WERI-Rb-1 (cell line): ENCODE results near the gene IQSEC3.

Source experiments
- DNase-seq: peaks from one replicate; pipeline ENCODE4 v3.0.0-alpha.2; 2020
- H3K27ac ChIP-seq: fragments of 250-450 bp; sonication (Bioruptor Pico); 2 replicates; pipeline ENCODE4 v1.5.1; 2020; ENCODE audit warnings: mild to moderate bottlenecking, moderate library complexity
- H3K27me3 ChIP-seq: fragments of 250-450 bp; sonication (Bioruptor Pico); 2 replicates; pipeline ENCODE4 v1.5.1; 2021; ENCODE audit warnings: mild to moderate bottlenecking, low read depth, moderate library complexity; ENCODE audit not compliant: insufficient read depth, severe bottlenecking
- H3K36me3 ChIP-seq: fragments of 250-450 bp; sonication (Bioruptor Pico); 2 replicates; pipeline ENCODE4 v1.5.1; 2020; ENCODE audit warnings: mild to moderate bottlenecking, moderate library complexity
- H3K4me3 ChIP-seq: 2 replicates; pipeline ENCODE4 v1.5.1; 2011; ENCODE audit warnings: low read depth, mild to moderate bottlenecking, control low read depth, low read length
- H3K9me3 ChIP-seq: fragments of 250-450 bp; sonication (Bioruptor Pico); 2 replicates; pipeline ENCODE4 v1.5.1; 2021; ENCODE audit warnings: mild to moderate bottlenecking, moderate library complexity; ENCODE audit not compliant: severe bottlenecking
- TF ChIP-seq, protein P1 (sequence below): IDR thresholded peaks from 2 replicates; pipeline ENCODE4 v1.5.1; 2011; ENCODE audit warnings: low read depth, mild to moderate bottlenecking, control low read depth, inconsistent platforms, low read length

Gene IQSEC3

DNA sequence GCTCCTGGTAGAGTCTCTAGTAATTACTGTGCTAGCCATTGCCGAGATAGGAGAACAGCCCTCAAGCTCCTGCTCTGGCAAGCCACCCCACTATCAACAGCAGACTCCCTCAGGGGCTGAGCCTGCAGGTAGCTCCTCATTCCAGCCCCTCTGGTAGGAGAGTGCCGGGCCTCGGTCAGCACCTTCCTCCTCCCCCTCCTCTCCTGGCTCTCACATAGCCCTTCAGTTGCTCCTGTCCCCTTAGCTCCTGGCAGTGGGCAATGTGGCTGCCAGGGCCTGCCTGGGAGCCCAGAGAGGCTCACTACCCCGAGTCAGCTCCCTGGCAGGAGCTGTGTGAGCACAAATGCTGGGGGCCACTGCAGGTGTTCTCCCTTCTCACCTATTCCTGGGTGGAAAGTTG, 52.0 kb downstream of the IQSEC3 start:
- Histone ChIP-seq H3K4me3 (no peak overlapping the region), H3K27me3 (no peaks in the 10 kb centered on the region), H3K27ac (no peak overlapping the region; the same call in 1 of the 2 replicates), H3K9me3 (no peaks in the 10 kb centered on the region), H3K36me3 (no peaks in the 10 kb centered on the region)
- no peak for DNase-seq
- TF ChIP-seq, protein P1, sequence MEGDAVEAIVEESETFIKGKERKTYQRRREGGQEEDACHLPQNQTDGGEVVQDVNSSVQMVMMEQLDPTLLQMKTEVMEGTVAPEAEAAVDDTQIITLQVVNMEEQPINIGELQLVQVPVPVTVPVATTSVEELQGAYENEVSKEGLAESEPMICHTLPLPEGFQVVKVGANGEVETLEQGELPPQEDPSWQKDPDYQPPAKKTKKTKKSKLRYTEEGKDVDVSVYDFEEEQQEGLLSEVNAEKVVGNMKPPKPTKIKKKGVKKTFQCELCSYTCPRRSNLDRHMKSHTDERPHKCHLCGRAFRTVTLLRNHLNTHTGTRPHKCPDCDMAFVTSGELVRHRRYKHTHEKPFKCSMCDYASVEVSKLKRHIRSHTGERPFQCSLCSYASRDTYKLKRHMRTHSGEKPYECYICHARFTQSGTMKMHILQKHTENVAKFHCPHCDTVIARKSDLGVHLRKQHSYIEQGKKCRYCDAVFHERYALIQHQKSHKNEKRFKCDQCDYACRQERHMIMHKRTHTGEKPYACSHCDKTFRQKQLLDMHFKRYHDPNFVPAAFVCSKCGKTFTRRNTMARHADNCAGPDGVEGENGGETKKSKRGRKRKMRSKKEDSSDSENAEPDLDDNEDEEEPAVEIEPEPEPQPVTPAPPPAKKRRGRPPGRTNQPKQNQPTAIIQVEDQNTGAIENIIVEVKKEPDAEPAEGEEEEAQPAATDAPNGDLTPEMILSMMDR, result no peak

DNA sequence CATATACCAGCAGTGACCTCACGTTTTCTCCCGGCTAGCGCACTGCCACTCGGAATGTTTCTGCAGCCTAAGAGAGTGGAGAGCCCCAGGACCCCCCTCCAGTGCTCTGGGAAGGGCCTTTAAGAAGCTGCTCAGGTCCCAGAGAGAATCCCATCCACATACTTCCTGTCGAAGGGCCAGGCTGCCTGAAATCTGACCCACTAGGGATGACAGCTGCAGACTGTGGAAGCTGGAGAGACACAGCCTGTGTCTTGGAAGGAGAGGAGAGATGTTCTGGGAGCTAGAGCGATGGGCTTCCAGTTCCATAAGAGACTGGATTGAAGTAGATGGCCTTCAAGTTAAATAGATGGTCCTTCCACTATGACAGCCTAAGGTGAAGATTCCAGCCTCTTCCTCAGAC, 54.4 kb downstream of the IQSEC3 start:
- TF ChIP-seq, protein P1, result no peak
- DNase-seq, result no peak
- Histone ChIP-seq H3K36me3 (no peaks in the 10 kb centered on the region), H3K27ac (no peak overlapping the region), H3K4me3 (no peak overlapping the region), H3K27me3 (no peaks in the 10 kb centered on the region), H3K9me3 (no peaks in the 10 kb centered on the region)

DNA sequence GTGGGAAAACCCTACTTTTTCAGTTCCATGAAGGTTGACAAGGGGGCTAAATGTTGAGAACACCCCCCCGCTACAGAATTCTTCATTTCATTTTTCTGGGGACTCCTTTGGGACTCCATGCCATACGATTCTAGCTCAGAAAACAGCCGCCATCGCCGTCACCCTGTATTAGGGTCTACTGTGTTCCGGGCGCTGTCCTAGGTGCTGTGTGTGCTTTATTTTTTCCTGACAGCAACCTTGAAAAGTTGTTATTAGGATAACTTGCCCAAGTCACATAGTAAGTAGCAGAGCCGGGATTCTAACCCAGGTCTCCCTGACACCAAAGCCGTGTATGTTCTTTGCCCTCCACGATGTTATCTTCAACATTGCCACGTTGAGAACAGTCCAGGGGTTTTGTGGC, 55.1 kb downstream of the IQSEC3 start:
- Histone ChIP-seq H3K27me3 (no peaks in the 10 kb centered on the region), H3K36me3 (no peaks in the 10 kb centered on the region), H3K27ac (no peak overlapping the region), H3K9me3 (no peaks in the 10 kb centered on the region), H3K4me3 (no peak overlapping the region)
- no peak for DNase-seq
- TF ChIP-seq, protein P1, result no peak

DNA sequence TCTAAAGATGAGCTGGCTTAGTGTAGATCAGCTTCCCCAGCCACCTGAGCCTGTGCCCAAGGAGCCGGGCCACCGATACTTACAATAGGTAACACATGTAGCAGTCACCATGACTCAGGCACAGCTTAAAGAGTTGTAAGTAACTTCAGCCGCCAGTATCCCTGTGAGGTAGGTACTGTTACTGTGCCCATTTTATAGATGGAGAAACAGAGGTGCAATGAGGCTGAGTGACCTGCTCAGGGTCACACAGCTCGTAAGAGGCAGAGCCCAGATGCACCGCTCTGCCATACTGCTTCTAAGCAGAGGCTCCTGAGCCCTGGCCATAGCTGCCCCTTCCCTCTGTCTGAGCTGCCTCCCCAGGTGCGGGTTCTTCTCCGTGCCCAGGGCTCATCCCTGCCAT, 58.5 kb downstream of the IQSEC3 start:
- no peaks in the 10 kb centered on the region for H3K9me3 ChIP-seq
- TF ChIP-seq, protein P1, result no peak
- no peak for DNase-seq
- no peaks in the 10 kb centered on the region for H3K36me3 ChIP-seq
- H3K4me3 ChIP-seq, result no peak overlapping the region
- H3K27me3 ChIP-seq, result no peaks in the 10 kb centered on the region
- H3K27ac ChIP-seq, result no peak overlapping the region

DNA sequence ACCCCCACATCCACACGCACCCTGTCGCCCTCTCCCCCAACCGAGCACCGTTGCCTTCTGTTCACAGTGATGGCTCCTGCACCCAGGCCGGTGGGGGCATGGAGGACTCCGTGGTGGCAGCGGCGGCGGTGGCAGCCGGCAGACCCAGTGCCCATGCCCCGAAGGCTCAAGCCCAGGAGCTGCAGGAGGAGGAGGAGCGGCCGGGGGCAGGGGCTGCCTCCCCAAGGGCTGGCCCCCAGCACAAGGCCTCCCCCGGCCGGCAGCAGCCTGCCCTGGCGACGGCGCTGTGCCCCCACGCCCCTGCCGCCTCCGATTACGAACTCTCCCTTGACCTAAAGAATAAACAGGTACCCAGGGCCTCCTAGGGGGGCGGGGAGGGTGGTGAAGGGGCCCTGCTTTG, 59.0 kb downstream of the IQSEC3 start:
- Histone ChIP-seq H3K4me3 (no peak overlapping the region), H3K27ac (no peak overlapping the region), H3K27me3 (no peaks in the 10 kb centered on the region), H3K9me3 (no peaks in the 10 kb centered on the region), H3K36me3 (no peaks in the 10 kb centered on the region)
- TF ChIP-seq, protein P1, result no peak
- DNase-seq, result no peak

DNA sequence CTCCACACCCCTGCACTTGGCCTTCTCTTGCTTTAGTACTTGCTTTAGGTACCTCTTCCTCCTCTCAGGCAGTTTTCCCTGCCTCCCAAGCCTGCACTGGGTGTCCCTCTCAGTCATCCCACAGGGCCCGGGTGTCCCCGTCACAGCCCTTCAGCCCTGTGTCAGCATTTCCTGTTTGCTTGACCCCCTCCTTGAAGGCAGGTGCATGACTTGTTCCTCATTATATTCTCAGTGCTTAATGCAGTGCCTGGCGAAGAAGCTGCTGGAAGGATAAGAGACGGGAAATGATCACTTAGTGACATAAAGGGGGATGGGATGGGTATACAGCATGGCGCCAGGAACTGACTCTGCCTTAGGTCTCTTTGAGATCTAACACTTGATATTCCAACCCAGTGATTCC, 61.5 kb downstream of the IQSEC3 start:
- Histone ChIP-seq H3K27ac (no peak overlapping the region), H3K36me3 (no peaks in the 10 kb centered on the region), H3K27me3 (no peaks in the 10 kb centered on the region), H3K4me3 (no peak overlapping the region), H3K9me3 (no peaks in the 10 kb centered on the region)
- no peak for DNase-seq
- TF ChIP-seq, protein P1, result no peak
